Measurements from ENCODE around the gene JAZF1.

Gene JAZF1

DNA sequence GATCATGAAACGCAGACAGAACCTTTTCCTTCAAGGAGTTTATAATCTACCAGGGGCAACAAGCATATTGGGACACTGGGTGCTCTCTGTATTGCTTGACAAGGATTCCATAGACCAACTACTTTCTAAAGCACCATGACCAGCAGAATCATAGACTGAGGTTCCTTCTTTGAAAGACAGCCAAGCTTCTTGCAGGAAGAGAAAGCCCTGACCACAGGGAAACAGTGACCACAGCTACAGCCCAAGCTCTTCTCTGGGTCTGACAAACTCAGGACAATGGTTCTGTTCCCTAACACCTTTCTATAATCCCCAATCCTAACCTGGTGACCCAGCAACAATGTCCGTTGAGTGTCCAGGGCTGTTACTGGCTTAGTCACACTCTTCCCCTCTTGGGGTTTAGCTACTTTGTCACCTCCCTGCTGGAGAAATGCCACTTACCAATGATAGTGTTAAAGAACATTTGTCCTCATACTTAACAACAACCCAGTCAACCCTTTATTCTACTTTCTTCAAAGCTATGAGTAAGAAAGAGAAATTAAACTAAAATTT is 155.7 kb downstream of the JAZF1 start:
- TF ChIP-seq, protein P1, sequence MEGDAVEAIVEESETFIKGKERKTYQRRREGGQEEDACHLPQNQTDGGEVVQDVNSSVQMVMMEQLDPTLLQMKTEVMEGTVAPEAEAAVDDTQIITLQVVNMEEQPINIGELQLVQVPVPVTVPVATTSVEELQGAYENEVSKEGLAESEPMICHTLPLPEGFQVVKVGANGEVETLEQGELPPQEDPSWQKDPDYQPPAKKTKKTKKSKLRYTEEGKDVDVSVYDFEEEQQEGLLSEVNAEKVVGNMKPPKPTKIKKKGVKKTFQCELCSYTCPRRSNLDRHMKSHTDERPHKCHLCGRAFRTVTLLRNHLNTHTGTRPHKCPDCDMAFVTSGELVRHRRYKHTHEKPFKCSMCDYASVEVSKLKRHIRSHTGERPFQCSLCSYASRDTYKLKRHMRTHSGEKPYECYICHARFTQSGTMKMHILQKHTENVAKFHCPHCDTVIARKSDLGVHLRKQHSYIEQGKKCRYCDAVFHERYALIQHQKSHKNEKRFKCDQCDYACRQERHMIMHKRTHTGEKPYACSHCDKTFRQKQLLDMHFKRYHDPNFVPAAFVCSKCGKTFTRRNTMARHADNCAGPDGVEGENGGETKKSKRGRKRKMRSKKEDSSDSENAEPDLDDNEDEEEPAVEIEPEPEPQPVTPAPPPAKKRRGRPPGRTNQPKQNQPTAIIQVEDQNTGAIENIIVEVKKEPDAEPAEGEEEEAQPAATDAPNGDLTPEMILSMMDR (IDR thresholded peaks at IDR 0.05): no peak
- Histone ChIP-seq H3K4me3 (ENCODE audit: low read depth in 1 of 2, low read length in 1 of 2) (no peak overlapping the region), H3K4me1 (ENCODE audit: control insufficient read depth in 1 of 2, insufficient read depth in 1 of 2, low read depth in 1 of 2, low read length in 1 of 2) (peaks cover 0 to 6% of the 10 kb centered on the region in 2 experiments), H3K36me3 (no peaks in the 10 kb centered on the region), H3K27ac (no peak overlapping the region), H3K9me3 (no peaks in the 10 kb centered on the region), H3K27me3 (no peaks in the 10 kb centered on the region)

DNA sequence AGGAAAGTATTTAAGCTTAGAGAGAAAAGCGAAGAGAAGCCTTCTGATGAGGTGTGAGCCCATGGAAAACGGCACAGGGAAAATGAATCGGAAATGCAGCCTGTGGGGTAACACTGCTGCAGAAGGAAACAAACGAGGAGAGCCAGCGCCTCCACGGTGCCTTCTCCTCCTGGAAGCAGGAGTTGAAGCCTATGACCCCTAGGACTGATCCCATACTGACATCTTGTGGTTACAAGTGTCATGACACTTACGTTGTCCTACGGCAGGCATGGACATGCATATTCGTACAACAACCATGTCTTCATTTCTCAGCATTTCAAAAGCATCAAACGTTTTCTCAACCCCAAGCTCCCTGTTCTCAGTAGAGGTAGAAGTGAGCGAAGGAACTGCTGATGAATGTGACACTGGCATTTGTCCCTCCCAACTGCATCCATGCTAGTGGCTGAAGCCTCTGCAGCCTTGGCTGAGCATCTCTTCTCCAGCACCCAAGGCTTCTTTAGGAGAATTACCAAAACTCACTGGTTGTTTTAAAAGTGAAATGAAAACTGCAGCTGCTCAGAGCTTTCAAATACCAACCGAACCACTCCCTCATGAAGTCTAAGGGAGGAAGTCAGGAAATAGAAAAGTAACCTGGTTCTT is 160.2 kb downstream of the JAZF1 start:
- H3K4me1 ChIP-seq (ENCODE audit: control insufficient read depth in 1 of 2, insufficient read depth in 1 of 2, low read depth in 1 of 2, low read length in 1 of 2): peaks cover 0 to 6% of the 10 kb centered on the region in 2 experiments
- no peak overlapping the region for H3K4me3 ChIP-seq (ENCODE audit: low read depth in 1 of 2, low read length in 1 of 2)
- no peaks in the 10 kb centered on the region for H3K9me3 ChIP-seq
- no peaks in the 10 kb centered on the region for H3K27me3 ChIP-seq
- no peaks in the 10 kb centered on the region for H3K36me3 ChIP-seq
- H3K27ac ChIP-seq: no peak overlapping the region
- TF ChIP-seq, protein P1 (IDR thresholded peaks at IDR 0.05): peak; percentile 51

DNA sequence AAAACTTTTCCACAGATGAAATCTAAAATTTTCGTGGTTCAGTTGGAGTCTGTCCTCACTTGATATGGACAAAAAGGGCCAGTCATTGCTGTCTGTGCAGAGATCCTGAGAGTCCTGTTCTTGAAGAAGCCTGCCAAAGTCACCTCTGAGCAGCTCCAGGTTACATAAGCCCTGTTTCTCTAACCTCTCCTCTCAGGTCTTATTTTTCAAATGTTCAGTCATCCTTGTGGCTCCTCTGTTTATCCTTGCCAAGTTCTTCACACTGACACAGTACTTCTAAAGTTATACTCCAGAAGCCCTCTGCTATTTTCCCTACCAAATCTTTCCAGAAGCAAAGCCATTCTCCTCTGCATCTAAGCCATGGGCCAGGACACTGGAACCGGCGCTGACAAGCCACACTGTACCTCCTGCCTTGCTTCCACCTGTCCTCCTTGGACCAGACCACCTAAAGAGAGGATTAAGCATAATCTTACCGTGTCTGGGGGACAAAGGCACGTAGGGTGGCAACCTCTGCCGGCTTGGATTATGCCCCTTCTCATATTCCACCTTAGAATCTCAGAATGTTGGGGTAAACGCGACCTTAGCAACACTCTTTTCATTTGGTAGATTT is 161.6 kb downstream of the JAZF1 start:
- H3K4me1 ChIP-seq (ENCODE audit: control insufficient read depth in 1 of 2, insufficient read depth in 1 of 2, low read depth in 1 of 2, low read length in 1 of 2): no peaks in the 10 kb centered on the region
- no peaks in the 10 kb centered on the region for H3K9me3 ChIP-seq
- no peak overlapping the region for H3K4me3 ChIP-seq (ENCODE audit: low read depth in 1 of 2, low read length in 1 of 2)
- no peaks in the 10 kb centered on the region for H3K27me3 ChIP-seq
- no peak overlapping the region for H3K27ac ChIP-seq
- no peaks in the 10 kb centered on the region for H3K36me3 ChIP-seq
- TF ChIP-seq, protein P1 (IDR thresholded peaks at IDR 0.05): no peak

DNA sequence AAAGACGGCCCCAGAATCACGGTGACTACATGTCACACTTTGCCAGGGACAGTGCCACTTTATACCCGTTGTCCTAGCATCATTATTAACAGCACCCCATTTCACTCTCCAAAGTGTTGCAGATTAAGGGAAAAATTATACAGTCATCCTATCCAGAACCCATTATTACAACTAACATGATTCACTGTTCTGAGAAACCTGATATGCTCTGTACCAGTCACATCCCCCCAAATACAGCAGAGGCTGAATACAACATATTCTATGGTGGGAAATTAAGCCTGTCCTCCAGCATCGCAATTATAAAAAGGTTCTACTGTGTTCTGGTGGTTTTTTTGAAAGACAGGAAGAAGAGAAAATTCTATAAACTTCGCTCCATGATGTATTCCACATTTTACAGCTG is 162.1 kb downstream of the JAZF1 start:
- H3K27ac ChIP-seq: no peak overlapping the region
- no peaks in the 10 kb centered on the region for H3K27me3 ChIP-seq
- no peaks in the 10 kb centered on the region for H3K4me1 ChIP-seq (ENCODE audit: control insufficient read depth in 1 of 2, insufficient read depth in 1 of 2, low read depth in 1 of 2, low read length in 1 of 2)
- no peak overlapping the region for H3K4me3 ChIP-seq (ENCODE audit: low read depth in 1 of 2, low read length in 1 of 2)
- no peaks in the 10 kb centered on the region for H3K36me3 ChIP-seq
- no peaks in the 10 kb centered on the region for H3K9me3 ChIP-seq
- TF ChIP-seq, protein P1 (IDR thresholded peaks at IDR 0.05): no peak

DNA sequence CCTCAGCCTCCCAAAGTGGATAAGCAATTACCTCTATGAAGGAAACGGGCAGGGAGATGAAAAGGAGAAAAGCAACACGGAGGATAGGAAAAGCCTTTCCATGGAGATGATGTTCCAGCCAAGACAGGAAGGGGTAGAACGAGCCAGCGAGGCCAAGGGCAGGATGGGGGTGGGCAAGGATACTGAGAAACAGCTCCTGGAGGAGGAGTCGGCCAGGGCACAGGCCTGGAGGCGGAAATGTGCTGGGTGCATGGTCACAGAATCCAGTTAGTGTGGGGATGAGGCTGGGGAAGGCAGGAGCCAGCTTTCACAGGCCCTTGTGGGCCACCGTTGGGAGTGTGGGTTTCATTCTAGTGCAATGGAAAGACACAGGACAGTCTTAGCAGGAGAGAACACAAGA is 162.6 kb downstream of the JAZF1 start:
- Histone ChIP-seq H3K9me3 (no peaks in the 10 kb centered on the region), H3K27me3 (no peaks in the 10 kb centered on the region), H3K4me3 (ENCODE audit: low read depth in 1 of 2, low read length in 1 of 2) (no peak overlapping the region), H3K4me1 (ENCODE audit: control insufficient read depth in 1 of 2, insufficient read depth in 1 of 2, low read depth in 1 of 2, low read length in 1 of 2) (no peaks in the 10 kb centered on the region), H3K27ac (no peak overlapping the region), H3K36me3 (no peaks in the 10 kb centered on the region)
- TF ChIP-seq, protein P1 (IDR thresholded peaks at IDR 0.05): no peak
